ENCODE data around the gene RSL24D1. TPM values are rescaled to one million over a fixed set of nuclear protein-coding genes. Genes with fewer than 3 reads are reported as not detected.
A peak's percentile ranks its signal among the peaks of the same experiment; 100 is the strongest.

Gene RSL24D1
- polyA plus RNA-seq, 1 of the 3 experiments (the other 2 are of a cell fraction), result 24.3 TPM

DNA sequence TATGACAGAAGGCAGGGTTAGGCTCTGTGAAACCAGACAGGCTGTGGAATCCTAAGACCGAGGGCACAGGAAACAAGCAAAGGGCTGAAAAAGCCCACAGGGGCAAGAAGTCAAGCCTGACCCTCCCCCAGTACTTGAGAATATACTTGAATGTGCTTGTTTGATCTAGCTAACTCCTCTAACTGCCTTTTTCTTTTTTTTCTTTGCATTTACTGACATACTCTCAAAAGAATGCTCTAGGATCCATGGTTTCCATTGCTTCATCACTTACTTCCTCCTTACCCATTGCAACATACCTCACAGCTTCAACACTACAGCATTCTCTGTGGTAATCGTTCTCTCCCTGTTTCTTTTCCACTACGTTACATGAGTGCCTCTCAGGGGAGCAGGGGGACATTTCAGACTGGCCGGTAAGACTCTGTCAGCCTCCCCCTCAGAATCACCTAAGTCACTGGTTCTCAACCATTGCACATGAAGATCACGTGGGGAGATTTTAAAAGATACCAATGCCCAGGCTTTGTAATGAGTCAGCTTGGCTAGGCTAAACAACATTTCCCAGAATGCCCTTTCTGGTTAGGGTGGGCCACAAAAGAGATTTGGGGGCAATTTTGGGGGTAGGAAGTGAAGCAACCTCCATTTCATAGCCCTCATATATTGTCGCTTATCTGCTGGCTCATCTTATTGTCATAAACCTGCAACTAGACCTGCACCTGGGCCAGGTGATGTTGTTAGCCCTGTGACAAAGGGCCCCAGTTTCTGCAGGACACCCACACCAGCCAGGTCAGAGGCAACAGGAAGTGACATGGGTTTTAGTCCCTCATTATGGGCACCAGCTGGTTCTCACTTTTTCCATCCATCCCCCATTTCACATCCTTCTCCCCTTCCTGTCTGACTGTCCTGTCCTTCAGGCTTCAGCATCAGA lies 24.6 kb upstream of the RSL24D1 start:
- ChIA-PET CTCF (interaction anchor here (0.7 to 1.8 kb wide), 6 partner anchors 8 to 218 kb away, joined by 3 to 6 read pairs (median 3); no protein-coding TSS in a partner anchor), POLR2A (no interaction called here)

DNA sequence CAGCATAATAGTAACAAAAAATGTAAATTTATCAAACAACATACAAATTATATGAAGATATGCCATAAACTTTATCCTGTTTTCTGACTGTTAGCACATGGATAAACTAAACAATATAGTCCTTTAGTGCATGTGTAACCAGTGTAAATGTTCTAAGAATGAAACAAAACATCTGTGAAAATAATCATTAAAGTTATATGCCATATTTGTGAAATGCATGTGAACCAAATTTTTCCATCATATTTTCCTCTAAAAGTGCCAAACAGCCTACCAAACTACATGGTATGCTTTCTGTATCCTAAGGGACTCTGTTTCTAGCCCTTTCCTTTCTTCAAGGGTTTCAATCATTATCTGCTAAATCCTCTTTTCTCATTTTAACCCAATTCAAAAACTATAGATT lies 23.9 kb upstream of the RSL24D1 start:
- ChIA-PET CTCF (interaction anchor here (1.0 to 1.8 kb wide), 5 partner anchors 13 to 219 kb away, joined by 3 to 6 read pairs (median 3); no protein-coding TSS in a partner anchor), POLR2A (no interaction called here)
- H3K9ac ChIP-seq, result peak overlapping the region; percentile 5; the same call in 1 of the 2 replicates
- DNase-seq, result no peak
- H3K4me2 ChIP-seq, result peak overlapping the region; percentile 2; the same call in 1 of the 2 replicates
- H3K9me2 ChIP-seq, result no peaks in the 10 kb centered on the region
- peak overlapping the region in 1 of 2 experiments; percentile 61; a peak in 2 of 4 replicates for H3K27ac ChIP-seq (ENCODE audit: low read depth in 2 of 2, low read length in 1 of 2)
- H3K4me1 ChIP-seq (ENCODE audit: control insufficient read depth in 1 of 2, insufficient read depth in 2 of 2, low read depth in 1 of 2, low read length in 1 of 2), result peaks cover 0 to 6% of the 10 kb centered on the region in 2 experiments; a peak in 2 of 4 replicates
- H3K4me3 ChIP-seq (ENCODE audit: low read depth in 2 of 2, low read length in 1 of 2), result no peak overlapping the region
- no peaks in the 10 kb centered on the region for H3F3A ChIP-seq (replicated peaks; ENCODE audit: insufficient read depth)
- H2AFZ ChIP-seq (ENCODE audit: low read depth), result peak overlapping the region; percentile 38; the same call in 1 of the 2 replicates
- no peaks in the 10 kb centered on the region for H4K20me1 ChIP-seq (ENCODE audit: insufficient read depth)
- no peaks in the 10 kb centered on the region for H3K79me2 ChIP-seq (ENCODE audit: insufficient read depth)
- no peaks in the 10 kb centered on the region for H3K27me3 ChIP-seq (ENCODE audit: insufficient read depth)
- no peaks in the 10 kb centered on the region for H3K9me3 ChIP-seq
- peaks cover 0 to 3% of the 10 kb centered on the region in 2 experiments for H3K36me3 ChIP-seq (replicated peaks in 1 of 2; ENCODE audit: control insufficient read depth in 1 of 2, insufficient read depth in 2 of 2, low read length in 1 of 2)
- TF ChIP-seq MEF2A (IDR thresholded peaks at IDR 0.05; ENCODE audit: borderline replicate concordance, low read depth) (no peak), NFIC (IDR thresholded peaks at IDR 0.05; ENCODE audit: borderline replicate concordance) (no peak), EZH2phosphoT487 (IDR thresholded peaks at IDR 0.05; ENCODE audit: borderline replicate concordance, low read depth) (no peak), RAD21 (IDR thresholded peaks at IDR 0.05; ENCODE audit: low read length) (no peak), FOXJ3 (CRISPR knock-in tag; IDR thresholded peaks at IDR 0.05) (no peak), GATA2 (CRISPR knock-in tag; IDR thresholded peaks at IDR 0.05) (no peak), TCF12 (IDR thresholded peaks at IDR 0.05) (no peak)
- TF ChIP-seq, protein P1, sequence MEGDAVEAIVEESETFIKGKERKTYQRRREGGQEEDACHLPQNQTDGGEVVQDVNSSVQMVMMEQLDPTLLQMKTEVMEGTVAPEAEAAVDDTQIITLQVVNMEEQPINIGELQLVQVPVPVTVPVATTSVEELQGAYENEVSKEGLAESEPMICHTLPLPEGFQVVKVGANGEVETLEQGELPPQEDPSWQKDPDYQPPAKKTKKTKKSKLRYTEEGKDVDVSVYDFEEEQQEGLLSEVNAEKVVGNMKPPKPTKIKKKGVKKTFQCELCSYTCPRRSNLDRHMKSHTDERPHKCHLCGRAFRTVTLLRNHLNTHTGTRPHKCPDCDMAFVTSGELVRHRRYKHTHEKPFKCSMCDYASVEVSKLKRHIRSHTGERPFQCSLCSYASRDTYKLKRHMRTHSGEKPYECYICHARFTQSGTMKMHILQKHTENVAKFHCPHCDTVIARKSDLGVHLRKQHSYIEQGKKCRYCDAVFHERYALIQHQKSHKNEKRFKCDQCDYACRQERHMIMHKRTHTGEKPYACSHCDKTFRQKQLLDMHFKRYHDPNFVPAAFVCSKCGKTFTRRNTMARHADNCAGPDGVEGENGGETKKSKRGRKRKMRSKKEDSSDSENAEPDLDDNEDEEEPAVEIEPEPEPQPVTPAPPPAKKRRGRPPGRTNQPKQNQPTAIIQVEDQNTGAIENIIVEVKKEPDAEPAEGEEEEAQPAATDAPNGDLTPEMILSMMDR (IDR thresholded peaks at IDR 0.05), result no peak
- TF ChIP-seq, protein P2, sequence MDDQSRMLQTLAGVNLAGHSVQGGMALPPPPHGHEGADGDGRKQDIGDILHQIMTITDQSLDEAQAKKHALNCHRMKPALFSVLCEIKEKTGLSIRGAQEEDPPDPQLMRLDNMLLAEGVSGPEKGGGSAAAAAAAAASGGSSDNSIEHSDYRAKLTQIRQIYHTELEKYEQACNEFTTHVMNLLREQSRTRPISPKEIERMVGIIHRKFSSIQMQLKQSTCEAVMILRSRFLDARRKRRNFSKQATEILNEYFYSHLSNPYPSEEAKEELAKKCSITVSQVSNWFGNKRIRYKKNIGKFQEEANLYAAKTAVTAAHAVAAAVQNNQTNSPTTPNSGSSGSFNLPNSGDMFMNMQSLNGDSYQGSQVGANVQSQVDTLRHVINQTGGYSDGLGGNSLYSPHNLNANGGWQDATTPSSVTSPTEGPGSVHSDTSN (IDR thresholded peaks at IDR 0.05), result no peak
- TF ChIP-seq, protein P3, sequence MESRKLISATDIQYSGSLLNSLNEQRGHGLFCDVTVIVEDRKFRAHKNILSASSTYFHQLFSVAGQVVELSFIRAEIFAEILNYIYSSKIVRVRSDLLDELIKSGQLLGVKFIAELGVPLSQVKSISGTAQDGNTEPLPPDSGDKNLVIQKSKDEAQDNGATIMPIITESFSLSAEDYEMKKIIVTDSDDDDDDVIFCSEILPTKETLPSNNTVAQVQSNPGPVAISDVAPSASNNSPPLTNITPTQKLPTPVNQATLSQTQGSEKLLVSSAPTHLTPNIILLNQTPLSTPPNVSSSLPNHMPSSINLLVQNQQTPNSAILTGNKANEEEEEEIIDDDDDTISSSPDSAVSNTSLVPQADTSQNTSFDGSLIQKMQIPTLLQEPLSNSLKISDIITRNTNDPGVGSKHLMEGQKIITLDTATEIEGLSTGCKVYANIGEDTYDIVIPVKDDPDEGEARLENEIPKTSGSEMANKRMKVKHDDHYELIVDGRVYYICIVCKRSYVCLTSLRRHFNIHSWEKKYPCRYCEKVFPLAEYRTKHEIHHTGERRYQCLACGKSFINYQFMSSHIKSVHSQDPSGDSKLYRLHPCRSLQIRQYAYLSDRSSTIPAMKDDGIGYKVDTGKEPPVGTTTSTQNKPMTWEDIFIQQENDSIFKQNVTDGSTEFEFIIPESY (IDR thresholded peaks at IDR 0.05; ENCODE audit: borderline replicate concordance, low read depth), result no peak
- TF ChIP-seq, protein P4, sequence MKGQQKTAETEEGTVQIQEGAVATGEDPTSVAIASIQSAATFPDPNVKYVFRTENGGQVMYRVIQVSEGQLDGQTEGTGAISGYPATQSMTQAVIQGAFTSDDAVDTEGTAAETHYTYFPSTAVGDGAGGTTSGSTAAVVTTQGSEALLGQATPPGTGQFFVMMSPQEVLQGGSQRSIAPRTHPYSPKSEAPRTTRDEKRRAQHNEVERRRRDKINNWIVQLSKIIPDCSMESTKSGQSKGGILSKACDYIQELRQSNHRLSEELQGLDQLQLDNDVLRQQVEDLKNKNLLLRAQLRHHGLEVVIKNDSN (IDR thresholded peaks at IDR 0.05; ENCODE audit: borderline replicate concordance, low read depth), result no peak
- TF ChIP-seq, protein P5, sequence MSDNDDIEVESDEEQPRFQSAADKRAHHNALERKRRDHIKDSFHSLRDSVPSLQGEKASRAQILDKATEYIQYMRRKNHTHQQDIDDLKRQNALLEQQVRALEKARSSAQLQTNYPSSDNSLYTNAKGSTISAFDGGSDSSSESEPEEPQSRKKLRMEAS (IDR thresholded peaks at IDR 0.05; ENCODE audit: low read depth), result no peak

More for the DNA sequence above, 24.6 kb upstream of the RSL24D1 start:
- H4K20me1 ChIP-seq (ENCODE audit: insufficient read depth), result no peaks in the 10 kb centered on the region
- no peaks in the 10 kb centered on the region for H3K79me2 ChIP-seq (ENCODE audit: insufficient read depth)
- no peak for DNase-seq
- no peaks in the 10 kb centered on the region for H3K27me3 ChIP-seq (ENCODE audit: insufficient read depth)
- peak overlapping the region; percentile 5; the same call in 1 of the 2 replicates for H3K9ac ChIP-seq
- H3K36me3 ChIP-seq (replicated peaks in 1 of 2; ENCODE audit: control insufficient read depth in 1 of 2, insufficient read depth in 2 of 2, low read length in 1 of 2), result peaks cover 0 to 3% of the 10 kb centered on the region in 2 experiments
- H3F3A ChIP-seq (replicated peaks; ENCODE audit: insufficient read depth), result no peaks in the 10 kb centered on the region
- peak overlapping the region; percentile 38; the same call in 1 of the 2 replicates for H2AFZ ChIP-seq (ENCODE audit: low read depth)
- 67% methylated on average over 6 of the region's 6 CpGs for WGBS (ENCODE audit: low lambda C conversion rate)
- H3K9me2 ChIP-seq, result no peaks in the 10 kb centered on the region
- H3K4me3 ChIP-seq (ENCODE audit: low read depth in 2 of 2, low read length in 1 of 2), result no peak overlapping the region
- H3K4me1 ChIP-seq (ENCODE audit: control insufficient read depth in 1 of 2, insufficient read depth in 2 of 2, low read depth in 1 of 2, low read length in 1 of 2), result peaks cover 0 to 6% of the 10 kb centered on the region in 2 experiments; a peak in 2 of 4 replicates
- H3K9me3 ChIP-seq, result no peaks in the 10 kb centered on the region
- peak overlapping the region; percentile 2; the same call in 1 of the 2 replicates for H3K4me2 ChIP-seq
- peak overlapping the region in 1 of 2 experiments; percentile 61; a peak in 3 of 4 replicates for H3K27ac ChIP-seq (ENCODE audit: low read depth in 2 of 2, low read length in 1 of 2)
- TF ChIP-seq NRF1 (IDR thresholded peaks at IDR 0.05; ENCODE audit: low read depth, low read length), result no peak
- no peak for TF ChIP-seq GABPA (IDR thresholded peaks at IDR 0.05; ENCODE audit: low read depth)
- TF ChIP-seq TAF1 (IDR thresholded peaks at IDR 0.05; ENCODE audit: borderline replicate concordance, low read depth, low read length), result no peak
- no peak for TF ChIP-seq CHD2 (IDR thresholded peaks at IDR 0.05; ENCODE audit: low read length, partially characterized antibody)
- TF ChIP-seq ELF1 (IDR thresholded peaks at IDR 0.05), result no peak
- TF ChIP-seq NFIC (IDR thresholded peaks at IDR 0.05; ENCODE audit: borderline replicate concordance), result no peak
- no peak for TF ChIP-seq SIN3A (IDR thresholded peaks at IDR 0.05; ENCODE audit: borderline replicate concordance, low read depth, low read length)
- no peak for TF ChIP-seq FOXM1 (IDR thresholded peaks at IDR 0.05; ENCODE audit: low read depth)
- TF ChIP-seq RXRA (IDR thresholded peaks at IDR 0.05; ENCODE audit: borderline replicate concordance, low read depth), result no peak
- TF ChIP-seq TEAD4 (IDR thresholded peaks at IDR 0.05; ENCODE audit: borderline replicate concordance, insufficient read depth), result no peak
- TF ChIP-seq FOSL2 (IDR thresholded peaks at IDR 0.05; ENCODE audit: borderline replicate concordance, low read depth), result no peak
- no peak for TF ChIP-seq RAD21 (IDR thresholded peaks at IDR 0.05; ENCODE audit: low read length)
- TF ChIP-seq, protein P6, sequence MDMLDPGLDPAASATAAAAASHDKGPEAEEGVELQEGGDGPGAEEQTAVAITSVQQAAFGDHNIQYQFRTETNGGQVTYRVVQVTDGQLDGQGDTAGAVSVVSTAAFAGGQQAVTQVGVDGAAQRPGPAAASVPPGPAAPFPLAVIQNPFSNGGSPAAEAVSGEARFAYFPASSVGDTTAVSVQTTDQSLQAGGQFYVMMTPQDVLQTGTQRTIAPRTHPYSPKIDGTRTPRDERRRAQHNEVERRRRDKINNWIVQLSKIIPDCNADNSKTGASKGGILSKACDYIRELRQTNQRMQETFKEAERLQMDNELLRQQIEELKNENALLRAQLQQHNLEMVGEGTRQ (IDR thresholded peaks at IDR 0.05; ENCODE audit: borderline replicate concordance, low read depth, low read length), result no peak
